UCSD-AML1 (cell line): ENCODE results near the gene DMPK.

Experiments
- DNase-seq: peaks from one replicate; lab custom pipeline; 2025; ENCODE audit not compliant: unreplicated experiment; lab: John Stamatoyannopoulos, UW

Gene DMPK

GRCh38 chr19:45789035-45789786 lies 6.9 kb upstream of the DMPK start:
- DNase-seq = no peak

- no peak for DNase-seq
These were observed 4.2 kb upstream of the DMPK start for GRCh38 chr19:45786533-45786894.

GRCh38 chr19:45785781-45786532 lies 3.7 kb upstream of the DMPK start:
- no peak for DNase-seq

- DNase-seq = no peak
These were observed 2.8 kb upstream of the DMPK start for GRCh38 chr19:45785097-45785496.

- DNase-seq = no peak
These were observed 1.8 kb upstream of the DMPK start for GRCh38 chr19:45784096-45784495.

- no peak for DNase-seq
These were observed 813 bp upstream of the DMPK start for GRCh38 chr19:45782820-45783785.

GRCh38 chr19:45781214-45782161 lies 802 bp downstream of the DMPK start:
- DNase-seq = no peak

- no peak for DNase-seq
These were observed 1.7 kb downstream of the DMPK start for GRCh38 chr19:45780448-45781213.

- DNase-seq = no peak
These were observed 2.2 kb downstream of the DMPK start for GRCh38 chr19:45780146-45780447.

GRCh38 chr19:45779231-45780145 lies 2.8 kb downstream of the DMPK start:
- peak; percentile 85 for DNase-seq

- no peak for DNase-seq
These were observed 4.2 kb downstream of the DMPK start for GRCh38 chr19:45778010-45778661.

- no peak for DNase-seq
These were observed 4.8 kb downstream of the DMPK start for GRCh38 chr19:45777395-45777961.

- DNase-seq = no peak
These were observed 7.5 kb downstream of the DMPK start for GRCh38 chr19:45774765-45775164.

GRCh38 chr19:45773384-45773783 lies 8.9 kb downstream of the DMPK start:
- DNase-seq = no peak

GRCh38 chr19:45772912-45773311 lies 9.4 kb downstream of the DMPK start:
- DNase-seq = no peak

GRCh38 chr19:45772130-45772840 lies 10.0 kb downstream of the DMPK start:
- DNase-seq = no peak

GRCh38 chr19:45771311-45771933 lies 10.9 kb downstream of the DMPK start:
- DNase-seq = no peak
